DMS153 (cell line): ENCODE data around the gene TTC28.
"Not testable (repeated sequence)": the region's sequence is repeated elsewhere in the genome, so short reads cannot be mapped to it uniquely, and the experiment has no call there.

Experiments
- DNase-seq: peaks from one replicate; lab custom pipeline; 2025; lab: John Stamatoyannopoulos, UW

TTC28 gene

DNA sequence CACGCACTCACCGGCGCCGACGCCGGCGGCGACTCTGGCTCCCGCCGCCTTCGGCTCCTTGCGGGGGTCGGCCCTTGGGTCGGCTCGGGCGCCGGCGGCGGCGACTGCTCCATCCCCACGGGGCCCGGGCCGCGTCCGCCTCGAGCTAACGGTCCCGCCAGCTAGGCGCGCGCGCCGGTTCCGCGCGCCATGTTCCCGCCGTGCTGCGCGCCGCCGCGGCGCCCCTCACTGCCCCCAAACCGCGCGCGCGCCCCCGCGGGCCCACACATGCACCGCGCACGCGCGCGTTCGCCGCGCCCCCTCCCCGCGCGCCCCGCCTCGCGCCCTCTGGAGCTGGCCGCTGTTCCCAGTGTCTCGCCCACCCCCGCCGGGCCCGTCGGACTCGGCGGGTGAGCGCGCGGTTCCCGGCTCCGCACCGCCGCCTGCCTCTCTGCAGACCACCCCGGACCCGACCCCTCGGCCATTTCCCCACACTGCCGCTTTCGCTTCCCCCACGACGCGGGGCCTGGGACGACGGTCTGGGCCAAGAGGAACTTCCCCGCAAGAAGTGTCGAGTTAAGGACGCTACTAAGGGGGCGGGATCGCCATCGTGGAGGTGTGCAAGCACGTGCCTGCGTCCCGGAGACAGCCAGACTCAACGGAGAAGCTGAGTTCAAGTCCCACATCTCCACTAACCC is at the start of gene TTC28:
TTC28 (minus strand) TSS at position 230 of the 677 bp plus-strand sequence; CDS start at position 113, 117 bp downstream.
- DNase-seq, result not testable (repeated sequence)

GRCh38 chr22:28728621-28729313 is 49.1 kb upstream of the TTC28 start:
- DNase-seq, result no peak

DNA sequence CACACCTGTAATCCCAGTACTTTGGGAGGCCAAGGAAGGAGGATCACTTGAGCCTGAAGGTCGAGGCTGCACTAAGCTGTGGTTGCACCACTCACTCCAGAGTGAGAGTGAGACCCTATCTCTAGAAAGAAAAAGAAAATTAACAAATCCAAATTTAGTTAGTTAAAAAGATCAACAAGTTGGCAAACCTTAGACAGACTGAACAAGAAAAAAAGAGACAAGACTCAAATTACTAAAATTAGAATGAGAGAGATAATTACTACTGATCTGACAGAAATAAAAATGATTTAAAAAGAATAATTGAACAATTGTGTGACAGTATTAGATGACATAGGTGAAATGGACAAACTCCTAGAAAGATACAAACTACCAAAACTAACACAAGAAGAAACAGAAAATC is 48.4 kb upstream of the TTC28 start:
- no peak for DNase-seq

DNA sequence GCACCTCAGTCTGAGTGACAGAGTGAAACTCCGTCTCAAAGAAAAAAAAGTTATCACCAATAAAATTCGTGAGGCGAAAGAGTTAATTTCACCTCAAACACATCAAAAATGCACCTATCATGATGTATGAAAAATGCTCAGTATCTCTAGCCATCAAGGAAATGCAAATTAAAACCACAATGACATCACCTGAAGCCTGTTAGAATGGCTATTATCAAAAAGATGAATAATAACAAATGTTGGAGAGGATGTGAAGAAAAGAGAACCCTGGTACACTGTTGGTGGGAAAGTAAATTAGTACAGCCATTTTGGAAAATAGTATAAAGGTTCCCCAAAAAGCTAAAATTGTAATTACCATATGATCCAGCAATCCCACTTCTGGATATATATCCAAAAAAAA is 38.4 kb upstream of the TTC28 start:
- no peak for DNase-seq

DNA sequence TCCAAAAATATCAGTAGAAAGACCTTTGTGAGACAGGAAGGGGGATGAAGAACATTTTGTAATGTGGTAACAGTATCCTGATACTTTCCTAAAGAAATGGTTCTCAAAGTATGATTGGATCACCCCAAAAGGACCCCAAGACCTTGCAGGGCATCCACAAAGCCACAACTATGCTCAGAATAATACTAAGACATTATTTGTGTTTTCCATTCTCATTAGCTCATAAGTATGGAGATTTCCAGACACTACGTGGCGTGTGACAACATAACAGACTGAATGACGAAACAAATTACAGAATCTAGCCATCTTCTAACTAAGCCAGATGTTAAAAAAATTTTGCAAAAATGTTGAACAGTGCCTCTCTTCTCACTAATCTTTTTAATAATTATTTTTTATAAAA is 37.0 kb upstream of the TTC28 start:
- no peak for DNase-seq

GRCh38 chr22:28715611-28716010 is 36.0 kb upstream of the TTC28 start:
- DNase-seq, result no peak

DNA sequence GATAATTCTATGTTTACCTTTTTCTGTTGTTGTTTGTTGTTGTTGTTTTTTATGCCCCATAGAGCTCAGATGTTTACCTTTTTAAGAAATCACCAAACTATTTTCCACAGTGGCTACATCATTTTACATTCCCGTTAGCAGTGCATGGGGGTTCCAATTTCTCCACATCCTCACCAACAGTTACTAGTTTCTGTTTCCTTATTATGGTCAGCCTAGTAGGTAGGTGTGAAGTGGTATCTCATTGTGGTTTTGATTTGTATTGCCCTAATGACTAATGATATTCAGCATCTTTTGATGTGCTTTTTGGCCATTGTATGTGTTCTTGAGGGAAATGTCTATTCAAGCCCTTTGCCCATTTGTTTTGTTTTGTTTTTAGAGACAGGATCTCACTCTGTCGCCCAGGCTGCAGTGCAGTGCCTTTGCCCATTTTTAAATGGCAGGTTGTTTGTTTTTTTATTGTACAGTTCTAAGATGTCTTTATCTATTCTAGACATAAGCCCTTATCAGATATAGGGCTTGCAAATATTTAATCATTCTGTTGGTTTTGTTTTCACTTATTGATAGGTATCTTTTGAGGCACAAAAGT is 34.5 kb upstream of the TTC28 start:
- DNase-seq, result no peak

DNA sequence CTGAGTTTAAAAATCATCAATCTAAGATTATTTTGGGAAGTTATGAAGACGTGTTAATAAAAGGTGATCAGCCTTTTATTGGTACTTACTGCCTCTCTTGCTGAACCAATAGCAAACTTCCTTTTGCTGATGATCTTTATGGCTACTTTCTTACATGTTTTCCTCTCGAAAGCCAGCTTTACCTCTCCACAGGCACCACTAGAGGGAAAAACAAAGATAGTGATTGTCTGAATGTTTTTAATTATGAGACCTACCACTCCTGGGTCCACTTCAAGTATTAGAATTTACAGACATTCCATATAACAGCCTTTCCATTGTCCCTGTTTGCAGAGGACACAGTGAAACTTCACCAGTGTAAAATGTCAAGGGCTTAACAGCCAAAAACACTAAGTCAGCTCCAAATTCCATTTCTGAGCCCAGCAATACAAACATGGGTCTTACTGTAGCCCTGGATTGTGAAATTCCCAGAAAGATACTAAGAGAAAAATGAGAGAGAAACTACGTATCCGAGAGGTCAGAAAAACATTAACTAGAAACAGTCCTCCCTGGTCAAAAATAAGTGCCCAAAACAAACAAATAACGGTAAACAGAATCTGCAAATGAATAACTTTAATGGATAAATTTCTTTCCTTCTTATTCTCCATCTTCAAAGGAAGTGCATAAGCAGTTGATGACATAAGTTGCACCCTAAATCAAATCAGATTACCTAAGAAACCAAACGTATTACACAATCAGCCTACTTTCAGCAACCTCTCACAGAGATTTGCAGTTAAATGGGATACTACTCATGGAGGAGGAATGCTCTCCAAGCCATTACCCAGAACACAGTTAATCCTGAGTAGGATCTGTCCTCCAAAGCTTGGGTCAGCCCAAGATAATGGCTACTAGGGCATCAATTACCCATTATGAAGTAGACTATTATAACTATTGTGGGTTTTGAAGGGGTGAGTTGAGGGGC is 32.5 kb upstream of the TTC28 start:
- no peak for DNase-seq

DNA sequence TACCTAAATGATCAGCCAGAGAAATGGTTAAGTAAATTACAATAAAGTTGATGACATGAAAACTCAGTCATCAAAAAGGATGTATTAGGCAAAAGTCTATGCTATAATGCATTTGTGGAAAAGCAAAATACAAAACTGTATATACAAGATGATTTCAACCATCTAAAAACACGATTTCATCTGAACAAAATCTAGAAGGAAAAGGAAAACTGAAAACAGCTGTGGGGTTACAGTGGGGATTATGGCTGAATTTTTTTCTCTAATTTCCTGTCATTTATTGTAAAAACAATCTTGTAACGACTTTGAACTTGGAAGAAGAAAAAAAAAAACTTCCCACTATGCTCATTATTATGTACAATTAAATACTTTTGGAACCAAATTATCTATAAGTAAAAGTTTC is 31.7 kb upstream of the TTC28 start:
- no peak for DNase-seq

- no peak for DNase-seq
Measured at GRCh38 chr22:28710576-28711191, 31.0 kb upstream of the TTC28 start.

DNA sequence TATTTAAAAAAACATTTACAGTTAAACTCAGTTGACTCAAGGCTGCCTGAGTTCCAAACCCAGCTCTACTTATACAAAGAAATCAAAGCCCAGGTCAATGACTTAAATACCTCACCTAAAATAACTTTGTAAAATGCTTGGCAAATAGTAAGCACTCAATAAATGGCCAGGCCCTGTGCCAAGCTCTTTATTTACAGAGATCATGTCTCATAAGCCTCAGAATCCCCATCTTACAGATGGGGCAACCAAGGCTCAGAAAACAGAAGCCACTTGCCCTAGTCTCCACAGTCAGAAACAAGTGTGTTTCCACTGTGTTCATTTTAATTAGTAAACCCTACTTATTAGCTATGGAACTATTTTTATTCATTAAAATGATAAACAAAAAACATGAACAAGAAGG is 30.5 kb upstream of the TTC28 start:
- DNase-seq, result no peak

DNA sequence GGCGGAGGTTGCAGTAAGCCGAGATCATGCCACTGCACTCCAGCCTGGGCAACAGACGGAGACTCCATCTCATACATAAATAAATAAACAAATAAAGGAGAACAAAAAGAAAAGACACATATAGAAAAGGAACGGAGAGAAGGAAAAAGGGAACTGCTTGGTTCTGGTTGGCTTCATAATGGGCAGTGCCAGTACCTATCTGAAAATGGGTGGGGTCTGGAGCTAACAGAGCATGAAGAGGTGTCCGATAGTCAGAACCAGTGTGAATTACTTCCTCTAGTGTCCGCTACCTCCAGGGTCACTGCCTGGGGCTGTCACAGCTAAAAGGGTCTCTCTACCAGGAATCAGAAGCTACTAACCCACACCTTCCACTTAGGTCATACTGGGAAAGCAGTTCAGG is 27.2 kb upstream of the TTC28 start:
- no peak for DNase-seq

GRCh38 chr22:28703436-28703835 is 23.8 kb upstream of the TTC28 start:
- no peak for DNase-seq

DNA sequence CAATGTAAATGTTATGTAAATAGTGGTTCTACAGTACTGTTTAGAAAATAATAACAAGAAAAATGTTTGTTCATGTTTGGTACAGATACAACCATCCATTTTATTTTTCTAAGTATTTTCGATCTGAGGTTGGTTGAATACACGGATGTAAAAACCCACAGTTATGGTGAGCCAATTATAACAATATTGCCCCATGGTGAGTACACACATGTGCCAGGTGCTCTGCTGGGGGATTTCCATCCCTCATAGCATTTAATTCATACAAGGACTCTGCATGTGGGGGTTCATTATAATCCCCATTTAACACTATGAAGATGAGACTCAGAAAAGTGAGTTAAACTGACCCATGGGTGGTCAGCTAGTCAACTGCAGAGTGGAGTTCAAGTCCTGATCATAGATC is 23.3 kb upstream of the TTC28 start:
- DNase-seq, result no peak

GRCh38 chr22:28693041-28693760 is 13.6 kb upstream of the TTC28 start:
- DNase-seq, result not testable (repeated sequence)

DNA sequence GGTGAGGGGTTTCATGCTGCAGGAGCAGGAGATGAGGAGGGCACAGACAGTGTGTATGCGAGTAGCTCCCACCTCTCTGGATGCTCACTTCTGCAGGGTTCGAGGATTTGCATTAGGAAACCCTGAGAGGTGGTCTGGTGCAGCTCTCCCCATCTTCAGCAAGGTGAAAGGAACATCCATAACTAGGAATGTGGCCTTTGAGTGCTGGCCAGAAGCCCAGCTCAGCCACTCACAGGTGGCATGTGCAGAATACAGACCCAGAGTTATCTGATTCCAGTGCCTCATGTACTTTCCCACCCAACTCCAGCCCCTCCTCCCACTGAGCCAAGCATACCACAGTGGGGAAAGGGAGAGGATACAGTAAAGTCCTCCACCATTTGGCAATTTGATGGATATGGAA is 10.2 kb upstream of the TTC28 start:
- not testable (repeated sequence) for DNase-seq

DNA sequence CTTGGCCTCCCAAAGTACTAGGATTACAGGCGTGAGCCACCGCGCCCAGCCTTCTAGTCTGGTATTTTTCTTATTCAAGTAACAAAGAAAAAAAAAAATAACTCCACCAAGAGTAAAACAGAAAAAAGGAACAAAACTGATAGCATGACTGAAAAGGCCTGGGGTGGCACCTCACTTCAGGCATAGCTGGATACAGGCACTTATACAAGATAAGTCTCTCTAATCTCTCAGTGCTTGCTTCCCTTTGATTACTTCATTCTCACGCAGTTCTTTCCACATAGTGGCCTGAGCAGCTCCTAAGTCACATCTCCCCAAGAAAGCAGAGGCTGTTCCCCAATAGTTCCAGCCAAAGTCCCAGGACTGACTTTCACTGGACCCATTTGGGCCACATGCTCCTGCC is 3.3 kb upstream of the TTC28 start:
- not testable (repeated sequence) for DNase-seq

DNA sequence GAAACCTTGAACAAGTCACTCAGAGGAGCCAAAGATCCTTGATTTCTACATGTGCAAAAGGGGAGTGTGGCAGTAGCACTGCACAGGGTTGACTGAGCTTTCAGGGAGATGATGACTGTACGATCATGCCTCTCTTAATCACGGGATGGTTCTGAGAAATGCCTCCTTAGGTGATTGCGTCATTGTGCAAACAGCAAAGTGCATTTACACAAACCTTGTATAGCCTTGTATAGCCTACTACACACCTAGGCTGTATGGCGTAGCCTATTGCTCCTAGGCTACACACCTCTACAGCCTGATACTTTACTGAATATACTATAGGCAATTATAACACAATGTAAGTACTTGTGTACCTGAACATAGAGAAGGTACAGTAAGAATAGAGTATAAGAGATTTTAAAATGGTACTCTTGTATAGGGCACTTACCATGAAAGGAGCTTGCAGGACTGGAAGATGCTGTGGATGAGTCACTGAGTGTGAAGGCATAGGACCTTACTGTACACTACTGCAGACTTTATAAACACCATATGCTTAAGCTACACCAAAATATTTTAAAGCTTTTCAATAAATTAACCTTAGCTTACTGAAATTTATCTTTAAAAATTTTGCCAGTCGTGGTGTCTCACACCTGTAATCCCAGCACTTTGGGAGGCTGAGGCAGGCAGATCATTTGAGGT is 1.3 kb upstream of the TTC28 start:
- not testable (repeated sequence) for DNase-seq

GRCh38 chr22:28678778-28679610 is 646 bp downstream of the TTC28 start:
- DNase-seq, result not testable (repeated sequence)

- not testable (repeated sequence) for DNase-seq
Measured at GRCh38 chr22:28678170-28678569, 1.5 kb downstream of the TTC28 start.
